K562 (cell line): ENCODE data around the gene RSPH9. TPM values are rescaled to one million over a fixed set of nuclear protein-coding genes. Genes with fewer than 3 reads are reported as not detected.

ENCODE experiments used
- AFF1 ChIP-seq, 2 experiments: fragments of 450-650 bp; IDR thresholded peaks; 2 replicates each; pipeline ENCODE4 v1.6.1; 2018; ENCODE audit warnings: mild to moderate bottlenecking in 2 of 2, low read depth in 1 of 2; ENCODE audit not compliant: partially characterized antibody in 2 of 2
- ARNT ChIP-seq, 2 experiments: fragments of 450-650 bp; IDR thresholded peaks; 2 replicates each; pipeline ENCODE4 v1.6.1; 2016; ENCODE audit warnings: mild to moderate bottlenecking in 1 of 2
- BACH1 ChIP-seq: fragments of 200-800 bp; sonication (Bioruptor generic); IDR thresholded peaks from 2 replicates; pipeline ENCODE4 v1.6.1; 2016; ENCODE audit warnings: missing genetic modification characterization, missing compliant biosample characterization
- CEBPB ChIP-seq: fragments of 450-650 bp; IDR thresholded peaks from 2 replicates; pipeline ENCODE4 v1.6.1; 2016; ENCODE audit warnings: missing genetic modification characterization, missing compliant biosample characterization
- ETV1 ChIP-seq: fragments of 450-650 bp; conservative IDR thresholded peaks from 2 replicates; pipeline ENCODE4 v1.6.1; 2016; ENCODE audit warnings: missing genetic modification characterization, control low read depth, low read depth, missing compliant biosample characterization
- FOS ChIP-seq: IDR thresholded peaks from 3 replicates; pipeline ENCODE4 v1.6.1; 2011; ENCODE audit not compliant: insufficient read length; ENCODE audit errors: extremely low read depth
- FOSL1 ChIP-seq: fragments of 200-800 bp; sonication (Bioruptor generic); conservative IDR thresholded peaks from 2 replicates; pipeline ENCODE4 v1.6.1; 2016; ENCODE audit warnings: missing genetic modification characterization, missing compliant biosample characterization
- GTF2F1 ChIP-seq: IDR thresholded peaks from 2 replicates; pipeline ENCODE4 v1.6.1; 2011; ENCODE audit warnings: low read depth, low read length, improper control_type of control experiment
- NCOA4 ChIP-seq: fragments of 450-650 bp; IDR thresholded peaks from 2 replicates; pipeline ENCODE4 v1.6.1; 2018; ENCODE audit warnings: mild to moderate bottlenecking; ENCODE audit not compliant: partially characterized antibody
- NR2C1 ChIP-seq, 2 experiments: fragments of 450-650 bp; IDR thresholded peaks; 2 replicates each; pipeline ENCODE4 v1.6.1; 2017; ENCODE audit warnings: mild to moderate bottlenecking in 2 of 2, antibody characterized with exemption in 1 of 2, inconsistent platforms in 1 of 2, missing compliant biosample characterization in 1 of 2, missing genetic modification characterization in 1 of 2
- POLR2G ChIP-seq: fragments of 200-400 bp; formaldehyde crosslinking; IDR thresholded peaks from 2 replicates; pipeline ENCODE4 v1.6.1; 2017; ENCODE audit warnings: low read depth, mild to moderate bottlenecking, antibody characterized with exemption, low read length, moderate library complexity
- PTRF ChIP-seq: fragments of 450-650 bp; IDR thresholded peaks from 2 replicates; pipeline ENCODE4 v1.6.1; 2016; ENCODE audit warnings: mild to moderate bottlenecking, missing genetic modification characterization, missing compliant biosample characterization
- RAD51 ChIP-seq: fragments of 450-650 bp; IDR thresholded peaks from 2 replicates; pipeline ENCODE4 v1.7.1; 2016; ENCODE audit warnings: low read depth, mild to moderate bottlenecking, borderline replicate concordance
- SAFB2 ChIP-seq: fragments of 200-400 bp; formaldehyde crosslinking; IDR thresholded peaks from 2 replicates; pipeline ENCODE4 v1.6.1; 2018; ENCODE audit warnings: borderline replicate concordance, low read length, low read depth, moderate library complexity; ENCODE audit not compliant: severe bottlenecking
- STAT5A ChIP-seq: IDR thresholded peaks from 2 replicates; pipeline ENCODE4 v1.6.1; 2012; ENCODE audit warnings: low read length, inconsistent platforms, borderline replicate concordance
- TEAD1 ChIP-seq, 2 experiments: fragments of 450-650 bp in 1 of 2; sonication (generic) in 1 of 2; formaldehyde crosslinking; IDR thresholded peaks; 2 replicates each; pipeline versions ENCODE4 v1.4.0 to v1.8.0; 2020 to 2022; ENCODE audit warnings: mild to moderate bottlenecking in 2 of 2, missing genetic modification reagents in 1 of 2
- ZKSCAN3 ChIP-seq: fragments of 250-450 bp; sonication (Bioruptor Pico); IDR thresholded peaks from 2 replicates; pipeline ENCODE4 v1.4.0; 2020
- ZNF124 ChIP-seq: sonication (generic); formaldehyde crosslinking; IDR thresholded peaks from 2 replicates; pipeline ENCODE4 v1.8.1; 2022; ENCODE audit warnings: missing genetic modification reagents
- ZNF24 ChIP-seq: fragments of 450-650 bp; IDR thresholded peaks from 2 replicates; pipeline ENCODE4 v1.6.1; 2016
- ZNF263 ChIP-seq: sonication (generic); formaldehyde crosslinking; IDR thresholded peaks from 2 replicates; pipeline ENCODE4 v1.8.0; 2022; ENCODE audit warnings: mild to moderate bottlenecking, missing genetic modification reagents, borderline replicate concordance
- ZNF444 ChIP-seq: fragments of 250-450 bp; sonication (Bioruptor Pico); IDR thresholded peaks from 2 replicates; pipeline ENCODE4 v1.4.0; 2020; ENCODE audit warnings: mild to moderate bottlenecking, moderate library complexity
- polyA plus RNA-seq, 8 experiments: library from polyadenylated mRNA; depleted of rRNA in 4 of 8; stranded (reverse) in 5 of 8; unstranded in 3 of 8; fragments of >200 nt; fragmentation: Nextera tagmentation in 2 of 8; fragmentation: Illumina TruSeq in 1 of 8; extraction: Ambion mirVana in 2 of 8; extraction: Trizol in 1 of 8; gene quantifications; 2 replicates each; pipeline versions ENCODE4 v1.2.1 to v1.2.3, GENCODE V29; 2011 to 2014; ENCODE audit warnings: inconsistent platforms in 1 of 8, missing spikeins in 1 of 8
- total RNA-seq, 7 experiments: library from RNA; depleted of rRNA in 6 of 7; stranded (reverse); fragments of >200 nt in 6 of 7; fragmentation: Illumina TruSeq in 2 of 7; extraction: Trizol in 2 of 7; gene quantifications; 2 replicates each; pipeline versions ENCODE4 v1.2.1 to v1.2.3, GENCODE V29; 2011 to 2021; ENCODE audit warnings: low replicate concordance in 1 of 7

RSPH9 gene
- total and polyA plus RNA-seq, 9 of the 15 experiments (the other 6 are each of a cell fraction or from before 2014, with no cell fraction given), result 0.05 to 0.60 (median 0.39) TPM; not detected in 6

GRCh38 chr6:43708860-43709653 is 64.2 kb downstream of the RSPH9 start (continued):
- no peak for TF ChIP-seq RAD51
- no peak for TF ChIP-seq TEAD1 (CRISPR knock-in tag; IDR thresholded peaks at IDR 0.05)
- no peak for TF ChIP-seq SAFB2
- TF ChIP-seq STAT5A, result peak; percentile 49; the same call in 1 of the 2 replicates
- no peak for TF ChIP-seq GTF2F1
- no peak for TF ChIP-seq ZNF444 (CRISPR knock-in tag)
- peak; percentile 49; the same call in 1 of the 2 replicates for TF ChIP-seq ETV1 (tag)
- 0 out of 4 replicates have a peak, but pooled peaks of 1 of the 2 experiments have one; percentile 70 for TF ChIP-seq ARNT (IDR thresholded peaks at IDR 0.05)
- no peak for TF ChIP-seq ZNF124 (CRISPR knock-in tag)
- no peak for TF ChIP-seq AFF1 (IDR thresholded peaks at IDR 0.05; ENCODE audit: low read depth in 1 of 2, partially characterized antibody in 2 of 2)
- no peak for TF ChIP-seq ZKSCAN3 (CRISPR knock-in tag)
- peak; percentile 54; the same call in 1 of the 2 replicates for TF ChIP-seq FOSL1
- TF ChIP-seq CEBPB (tag), result peak; percentile 99
- TF ChIP-seq FOS, result no peak
- TF ChIP-seq POLR2G, result no peak
- TF ChIP-seq BACH1 (tag), result no peak
- no peak for TF ChIP-seq NCOA4
- TF ChIP-seq NR2C1 (IDR thresholded peaks at IDR 0.05), result no peak
- TF ChIP-seq NR2C1 (tag; IDR thresholded peaks at IDR 0.05), result no peak; the same call in 1 of the 2 replicates
- no peak for TF ChIP-seq PTRF (tag)
- peak; percentile 24; the same call in 1 of the 2 replicates for TF ChIP-seq ZNF24
- TF ChIP-seq ZNF263 (CRISPR knock-in tag), result peak; percentile 92
